Stimulated activated CD8-positive, alpha-beta memory T cell treated with anti-CD3 and anti-CD28 coated beads, Interleukin-12 subunit alpha, Interleukin-12 subunit beta, amount 100 ng/mL, for 1 hour (primary cell): ENCODE measurements around the gene IFNA17.
"Not testable (repeated sequence)": the region's sequence is repeated elsewhere in the genome, so short reads cannot be mapped to it uniquely, and the experiment has no call there.

ENCODE experiments used
- DNase-seq: peaks from one replicate; pipeline ENCODE4 v3.0.0-alpha.2; 2020; ENCODE audit warnings: low read depth

Gene IFNA17

DNA sequence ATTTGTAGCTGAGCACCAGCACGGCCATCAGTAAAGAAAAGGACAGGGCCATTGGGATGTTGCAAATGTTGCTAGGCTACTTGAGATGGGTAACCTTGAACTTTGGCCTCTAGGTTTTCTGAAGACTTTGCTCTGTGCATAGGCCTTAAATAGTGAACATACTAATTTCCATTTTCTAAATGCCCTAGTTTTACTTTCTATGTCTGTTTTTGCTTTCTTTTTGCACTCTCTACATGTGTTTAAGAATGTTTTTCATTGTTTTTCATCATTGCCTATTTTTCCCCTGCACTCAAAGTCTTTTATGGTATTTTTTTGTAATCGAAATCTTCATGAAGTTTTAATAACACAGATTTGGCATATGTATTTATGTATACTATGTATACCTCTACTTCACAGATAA is at the start of gene IFNA17:
TSS of gene IFNA17 (minus strand) at position 101 of the 400 bp plus-strand sequence. CDS start at position 52, 49 bp downstream.
- DNase-seq = no peak

DNA sequence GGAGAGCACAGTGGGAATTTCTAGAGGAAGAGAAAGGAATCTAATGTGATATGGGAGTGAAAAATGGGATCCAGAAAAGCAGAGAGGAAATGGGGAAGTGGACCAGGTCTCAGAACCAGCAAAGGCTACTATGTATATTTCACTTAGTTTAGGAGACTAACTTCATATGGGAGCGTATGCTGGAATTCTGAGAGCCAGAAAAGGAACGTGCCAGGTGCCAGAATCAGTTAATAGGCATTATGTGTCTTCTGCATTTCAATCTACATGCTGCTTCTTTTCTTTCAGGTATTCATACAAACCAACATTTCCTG is 40.3 kb upstream of the IFNA17 start:
- no peak for DNase-seq

DNA sequence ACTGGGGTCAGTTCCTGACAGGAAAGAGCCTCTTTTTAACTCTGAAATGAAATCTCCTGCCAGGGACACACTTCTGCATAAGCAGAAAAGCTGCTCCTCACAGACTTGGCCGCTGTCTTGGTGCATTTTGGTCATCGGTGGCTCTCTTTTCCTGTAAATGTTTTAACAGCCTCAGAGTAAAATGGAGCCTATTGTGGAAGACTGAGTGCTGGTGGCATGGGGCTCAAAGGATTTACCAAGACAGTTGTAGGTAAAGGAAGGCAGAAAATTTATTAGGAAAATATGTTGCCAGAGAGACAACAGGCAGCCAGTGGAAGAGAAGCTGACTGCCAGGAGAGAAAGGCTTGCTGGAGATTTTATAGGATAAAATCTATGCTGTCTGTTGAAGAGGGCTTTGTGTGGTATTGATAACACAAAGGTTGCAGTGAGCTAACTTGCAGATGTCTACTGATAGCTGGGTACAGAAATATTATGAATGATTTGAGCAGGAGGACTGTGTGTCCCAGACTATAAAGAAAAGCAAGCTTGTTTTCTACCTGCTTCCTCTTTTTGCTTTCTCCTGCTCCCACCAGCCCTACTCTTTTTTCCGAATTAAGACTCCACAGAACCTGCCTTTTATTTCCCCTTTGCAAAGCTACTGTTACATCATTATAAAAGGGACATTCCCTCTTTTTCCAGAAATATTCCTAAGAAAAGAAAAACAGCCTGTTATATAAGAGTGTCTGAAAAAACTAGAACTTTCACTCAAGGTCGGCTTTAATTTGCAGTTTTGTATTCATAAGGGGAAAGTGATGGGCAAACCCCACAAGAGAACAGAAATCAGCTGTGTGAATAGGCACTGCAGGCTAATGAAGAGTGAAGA is 39.7 kb upstream of the IFNA17 start:
- no peak for DNase-seq

DNA sequence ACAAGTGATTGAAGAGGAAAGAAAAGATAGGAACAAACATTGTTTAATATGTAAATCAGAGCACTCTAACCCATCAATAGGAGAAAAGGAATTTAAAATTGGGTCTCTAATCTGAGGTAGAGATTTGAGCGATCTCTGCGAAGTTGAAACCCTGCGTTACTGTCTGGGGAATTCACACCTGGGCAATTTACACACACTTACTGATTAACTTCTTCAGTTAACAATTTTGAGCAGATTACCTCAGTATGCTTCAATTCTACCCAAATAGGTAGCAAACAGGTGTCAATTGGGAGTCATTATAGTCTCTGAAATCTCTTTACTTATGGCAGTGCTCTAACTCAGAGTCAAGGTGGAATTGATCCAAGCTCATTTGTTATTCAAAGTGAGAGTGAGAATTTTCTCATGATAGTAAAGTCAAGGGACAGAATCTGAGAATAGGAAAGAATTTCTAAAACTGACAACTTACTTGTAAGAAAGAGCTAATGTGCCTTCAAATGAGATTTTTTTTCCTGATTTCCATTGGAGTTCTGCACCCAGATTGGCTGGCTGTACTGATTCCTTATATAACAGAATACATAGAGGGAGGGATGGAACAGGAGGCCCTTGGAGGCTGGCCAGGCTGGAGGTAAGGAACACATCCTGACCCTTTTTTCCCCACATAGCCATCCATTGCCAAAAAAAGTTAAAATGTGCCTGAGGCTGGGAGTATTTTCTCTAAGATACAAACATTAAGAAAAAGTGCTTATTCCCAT is 38.9 kb upstream of the IFNA17 start:
- DNase-seq = no peak

DNA sequence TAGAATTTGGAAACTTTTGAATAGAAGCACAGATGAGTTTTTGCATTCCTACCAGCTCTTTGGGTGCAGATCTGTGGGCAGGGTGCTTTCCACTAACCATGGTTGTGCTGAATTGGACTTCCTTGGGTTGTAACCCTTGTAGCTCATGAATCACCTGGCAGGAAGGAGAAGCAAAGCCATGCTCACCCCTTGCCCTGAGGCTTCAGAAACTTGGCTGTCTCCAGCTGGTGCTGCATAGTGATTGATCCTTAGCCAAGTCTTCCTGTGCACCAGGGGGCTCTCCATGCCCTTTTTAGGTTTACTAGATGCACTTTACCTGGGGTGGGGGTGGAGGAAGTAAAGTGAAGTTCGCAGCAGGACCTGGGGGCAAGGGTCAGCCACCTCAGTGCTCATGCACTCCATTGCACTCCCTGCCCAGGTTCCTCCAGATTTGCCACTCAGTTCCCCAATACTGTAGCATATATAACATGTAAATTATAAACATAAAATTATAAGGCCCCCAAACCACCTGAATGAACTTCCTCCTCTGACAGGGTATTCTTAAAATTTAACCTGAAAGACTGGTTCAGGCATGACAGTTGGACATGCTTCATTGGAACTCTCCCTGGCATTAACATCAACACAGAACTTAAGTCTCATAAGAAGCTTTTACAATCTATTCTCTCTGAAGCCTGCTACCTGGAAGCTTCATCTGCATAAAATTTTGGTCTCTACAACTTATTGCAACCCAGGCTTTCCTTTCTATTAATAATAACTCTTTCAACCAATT is 37.6 kb upstream of the IFNA17 start:
- no peak for DNase-seq

DNA sequence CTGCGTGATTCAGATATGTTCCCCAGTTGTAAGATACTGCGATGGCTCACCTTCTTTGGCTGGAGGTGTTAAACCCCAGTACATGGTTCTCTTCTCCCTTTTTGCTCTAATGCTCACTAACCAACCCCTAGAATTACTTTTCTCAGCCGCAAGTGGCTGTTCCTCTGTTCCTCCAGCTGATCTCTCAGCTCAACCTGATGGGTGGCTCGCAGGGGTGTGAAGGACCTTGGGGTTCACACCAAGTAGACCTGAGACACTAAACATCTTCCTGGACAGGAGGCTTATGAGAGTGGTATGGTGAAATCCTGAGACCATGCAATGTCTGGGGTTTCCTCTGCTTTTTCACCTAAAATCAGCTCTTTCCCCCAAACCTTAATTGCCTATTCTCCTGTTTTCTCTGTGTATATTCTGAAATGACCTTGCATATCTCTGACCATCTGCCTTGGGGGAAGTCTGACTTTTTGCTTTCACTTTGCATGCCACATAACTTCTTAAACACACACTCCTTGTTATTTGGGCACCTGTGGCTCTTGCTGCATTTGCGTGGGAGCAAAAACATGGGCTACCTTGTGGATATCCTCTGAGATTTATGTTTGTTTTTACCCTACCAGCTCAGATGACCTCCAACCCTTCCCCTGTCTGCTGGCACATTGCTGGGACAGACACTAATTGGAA is 27.7 kb upstream of the IFNA17 start:
- DNase-seq = no peak

DNA sequence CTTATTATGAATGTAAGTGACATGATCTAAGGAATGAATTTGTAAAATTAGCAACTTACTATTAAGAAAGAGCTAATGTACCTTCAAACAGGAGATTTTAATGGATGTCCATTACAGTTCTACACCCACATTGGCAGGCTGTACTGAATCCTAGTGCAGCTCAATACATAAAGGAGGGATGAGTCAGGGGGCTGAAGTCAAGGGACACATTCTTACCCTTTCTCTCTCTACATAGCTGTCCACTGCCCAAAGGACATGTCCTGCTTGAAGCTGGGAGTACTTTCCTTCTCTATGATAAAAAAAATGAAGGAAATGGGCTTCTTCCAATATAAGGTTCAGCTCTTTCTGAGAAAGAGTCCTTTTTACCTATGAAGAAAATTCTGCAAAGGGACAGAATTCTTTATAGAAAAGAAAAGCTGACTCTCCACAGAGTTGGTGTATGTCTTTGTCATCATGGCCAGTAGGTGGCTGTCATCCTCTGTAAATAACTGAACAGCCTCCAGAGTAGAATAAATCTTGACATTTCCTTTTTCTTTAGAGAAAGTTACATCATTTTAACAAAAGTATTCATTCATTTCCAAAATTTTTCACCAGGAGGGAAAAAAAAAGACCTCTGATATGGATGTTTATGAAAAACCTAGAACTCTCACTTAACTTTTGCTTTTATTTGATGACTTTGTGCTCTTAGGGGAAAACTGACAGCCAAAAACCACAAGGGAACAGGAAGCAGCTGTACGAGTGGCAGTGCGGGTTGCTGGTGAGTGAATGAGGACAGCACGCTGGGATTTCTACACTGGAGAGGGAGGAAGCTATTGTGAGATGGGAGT is 24.9 kb upstream of the IFNA17 start:
- DNase-seq = no peak

DNA sequence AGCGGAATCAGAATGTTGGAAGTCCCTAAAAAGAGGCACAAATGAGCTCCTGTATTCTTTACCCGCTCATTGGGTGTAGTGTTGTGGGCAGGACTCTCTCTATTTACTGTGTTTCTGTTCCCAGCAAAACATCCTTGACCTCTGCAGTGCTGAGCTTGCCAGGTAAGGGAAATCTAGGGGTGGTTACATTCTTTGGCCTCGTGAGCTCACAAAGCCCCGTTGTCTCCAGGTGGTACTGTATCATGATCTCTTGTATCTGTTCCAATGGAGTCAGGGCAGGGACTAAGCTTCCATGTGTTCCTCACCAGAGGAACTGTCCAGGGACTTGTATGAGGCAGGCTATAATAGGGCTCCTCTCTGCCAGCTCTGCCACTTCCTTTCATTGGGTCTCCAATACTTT is 23.6 kb upstream of the IFNA17 start:
- no peak for DNase-seq

DNA sequence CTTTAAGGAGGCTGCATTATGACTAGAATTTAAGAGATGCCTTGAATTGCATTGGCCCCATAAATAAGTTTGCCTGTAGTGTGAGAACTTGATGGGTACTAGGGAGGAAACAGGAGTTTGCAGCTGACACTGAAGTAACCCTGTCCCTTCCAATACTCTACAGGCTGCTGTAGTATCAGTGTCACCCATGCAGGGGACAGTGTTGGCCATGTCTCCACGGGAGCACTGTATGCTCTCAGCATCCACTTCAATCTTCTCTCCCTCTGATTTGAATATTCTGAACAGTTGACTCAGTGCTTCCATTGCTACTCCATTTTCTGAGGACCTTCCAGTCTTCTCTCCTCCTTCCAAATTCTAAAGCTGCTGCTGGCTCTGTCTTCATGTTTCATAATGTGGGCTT is 23.2 kb upstream of the IFNA17 start:
- no peak for DNase-seq

DNA sequence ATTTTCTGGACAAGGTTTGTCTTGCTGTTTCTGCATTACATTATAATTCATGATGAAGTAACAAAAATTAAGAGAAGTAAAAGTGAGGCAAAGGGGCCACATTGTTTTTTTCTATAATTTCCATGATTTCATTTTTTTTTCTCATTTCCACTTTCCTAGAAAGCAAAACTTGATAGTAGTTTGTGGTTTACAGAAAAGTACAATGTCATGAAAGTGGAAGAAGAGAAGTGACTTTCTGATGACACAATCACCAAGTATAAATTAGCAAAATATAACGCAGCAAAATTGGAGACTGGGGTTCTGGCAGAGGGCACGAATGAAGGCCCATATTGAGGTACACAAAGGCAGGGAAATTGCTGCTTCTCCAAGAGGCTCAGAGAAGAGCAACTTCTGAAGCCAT is 16.8 kb upstream of the IFNA17 start:
- no peak for DNase-seq

DNA sequence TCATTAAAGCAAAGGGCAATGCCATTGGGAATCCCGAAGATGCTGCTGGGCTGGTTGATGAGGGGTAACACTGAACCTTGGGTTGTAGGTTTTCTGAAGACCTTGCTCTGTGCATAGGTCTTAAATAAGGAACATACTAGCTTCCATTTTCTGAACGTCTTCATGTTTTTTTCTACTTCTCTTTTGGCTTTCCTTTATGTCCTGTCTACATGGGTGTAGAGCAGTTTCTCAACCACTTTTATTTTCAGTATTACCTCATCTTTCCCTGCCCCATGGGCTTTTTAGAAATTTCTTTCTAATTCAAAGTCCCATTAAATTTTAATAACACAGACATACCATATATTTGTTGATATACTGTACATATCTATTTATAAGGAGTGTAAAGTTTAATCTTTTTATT is 11.9 kb upstream of the IFNA17 start, which contains the start of gene IFNA14:
TSS of gene IFNA14 (minus strand) at position 95 of the 400 bp plus-strand sequence. CDS start at position 25, 70 bp downstream.
- no peak for DNase-seq

DNA sequence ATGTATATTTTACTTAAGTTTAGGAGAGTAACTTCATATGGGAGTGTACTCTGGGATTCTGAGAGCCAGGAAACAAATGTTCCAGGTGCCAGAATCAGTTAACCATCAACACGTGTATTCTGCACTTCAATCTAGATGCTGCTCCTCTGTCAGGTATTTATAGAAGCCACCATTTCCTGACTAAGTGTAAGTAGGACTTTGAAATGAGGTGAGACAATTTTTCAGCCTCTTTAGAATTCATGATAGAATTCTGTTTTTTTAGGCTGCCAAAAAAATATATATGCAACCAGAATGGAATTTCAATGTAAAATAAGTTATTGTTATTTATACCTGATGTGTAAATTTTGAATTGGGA is 8.3 kb upstream of the IFNA17 start:
- not testable (repeated sequence) for DNase-seq

DNA sequence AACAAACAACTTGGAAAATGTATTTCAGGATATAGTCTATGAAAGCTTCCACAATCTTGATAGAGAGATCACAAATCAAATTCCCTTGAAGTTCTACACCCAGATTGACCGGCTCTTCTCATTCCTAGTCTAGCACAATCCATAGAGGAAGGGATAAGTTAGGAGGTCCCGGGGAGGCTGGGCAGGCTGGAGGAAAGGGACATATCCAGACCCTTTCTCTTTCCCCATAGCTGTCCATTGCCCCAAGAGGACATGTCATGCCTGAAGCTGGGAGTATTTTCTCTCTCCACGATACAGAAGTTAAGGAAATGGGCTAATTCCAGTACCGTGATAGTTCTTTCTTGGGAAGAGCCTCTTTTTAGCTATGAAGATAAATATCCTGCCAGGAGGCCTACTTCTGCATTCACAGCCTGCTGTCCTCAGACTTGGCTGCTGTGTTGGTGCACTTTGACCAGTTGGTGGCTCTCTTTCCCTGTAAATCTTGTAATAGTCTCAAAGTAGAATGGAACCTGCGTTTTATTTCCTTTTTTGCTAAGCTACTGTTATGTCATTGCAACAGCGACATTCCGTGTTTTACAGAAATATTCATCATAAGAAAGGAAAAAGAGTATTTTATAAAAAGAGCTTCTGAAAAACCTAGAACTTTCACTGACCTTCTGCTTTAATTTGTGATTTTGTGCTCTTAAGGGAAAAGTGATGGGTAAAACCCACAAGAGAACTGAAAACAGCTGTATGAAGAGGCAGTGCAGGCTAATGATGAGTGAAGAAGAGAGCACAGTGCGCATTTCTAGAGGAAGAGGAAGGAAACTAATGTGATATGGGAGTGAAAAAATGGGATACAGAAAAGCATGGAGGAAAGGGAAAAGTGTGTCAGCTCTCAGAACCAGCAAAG is 7.7 kb upstream of the IFNA17 start:
- not testable (repeated sequence) for DNase-seq

DNA sequence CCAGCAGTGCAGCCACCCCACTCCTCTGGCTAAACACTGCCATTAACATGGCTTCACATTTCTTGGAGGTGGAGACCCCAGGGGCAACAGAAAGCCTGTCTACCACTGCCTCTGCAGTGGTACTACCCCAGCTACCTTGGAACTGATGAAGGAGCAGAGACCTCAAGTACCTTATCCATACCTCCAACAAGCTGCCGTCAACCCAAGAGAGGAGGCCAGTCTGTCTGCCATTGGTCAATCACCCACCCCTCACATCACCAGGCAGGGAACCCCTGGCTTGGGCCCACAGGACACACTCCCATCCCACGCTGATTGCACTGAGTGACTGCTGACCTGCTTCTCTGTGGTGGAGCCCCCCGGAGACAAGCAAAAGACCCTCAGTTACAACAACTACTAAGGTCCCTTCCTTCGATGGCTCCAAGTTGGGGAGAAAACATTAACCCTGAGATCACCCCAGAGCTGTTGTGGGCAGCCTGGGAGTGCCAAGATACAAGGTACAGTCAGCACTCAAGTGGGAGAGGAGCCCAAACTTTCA is 6.2 kb upstream of the IFNA17 start:
- no peak for DNase-seq

DNA sequence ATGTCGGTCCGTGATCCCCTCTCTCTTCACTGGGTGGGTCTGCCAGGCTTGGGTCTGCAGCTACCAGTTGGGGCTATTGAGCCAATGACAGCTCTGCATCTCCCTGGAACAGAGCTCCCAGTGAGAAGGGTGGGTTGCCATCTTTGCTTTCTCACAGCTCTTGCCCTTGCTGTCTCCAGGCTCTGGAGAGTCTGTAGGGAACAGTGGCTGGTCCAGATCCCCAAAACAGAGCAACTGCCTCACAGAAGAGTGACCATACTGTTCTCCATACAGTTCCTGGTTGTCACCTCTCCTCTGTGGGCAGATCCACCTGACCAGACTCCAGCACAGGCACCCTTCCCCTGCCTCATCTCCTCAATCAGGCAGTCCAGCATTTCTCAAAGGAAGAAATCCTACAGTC is 5.2 kb upstream of the IFNA17 start:
- DNase-seq = no peak

DNA sequence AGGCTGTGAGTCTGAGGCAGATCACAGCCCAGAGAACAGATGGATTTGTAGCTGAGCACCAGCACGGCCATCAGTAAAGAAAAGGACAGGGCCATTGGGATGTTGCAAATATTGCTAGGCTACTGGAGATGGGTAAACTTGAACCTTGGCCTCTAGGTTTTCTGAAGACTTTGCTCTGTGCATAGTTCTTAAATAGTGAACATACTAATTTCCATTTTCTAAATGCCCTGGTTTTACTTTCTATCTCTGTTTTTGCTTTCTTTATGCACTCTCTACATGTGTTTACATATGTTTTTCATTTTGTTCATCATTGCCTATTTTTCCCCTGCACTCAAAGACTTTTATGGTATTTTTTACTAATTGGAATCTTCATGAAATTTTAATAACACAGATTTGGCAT is 10.8 kb downstream of the IFNA17 start, which contains the start of gene IFNA16:
TSS of gene IFNA16 (minus strand) at position 101 of the 400 bp plus-strand sequence. CDS start at position 95, 6 bp downstream.
- DNase-seq = not testable (repeated sequence)

DNA sequence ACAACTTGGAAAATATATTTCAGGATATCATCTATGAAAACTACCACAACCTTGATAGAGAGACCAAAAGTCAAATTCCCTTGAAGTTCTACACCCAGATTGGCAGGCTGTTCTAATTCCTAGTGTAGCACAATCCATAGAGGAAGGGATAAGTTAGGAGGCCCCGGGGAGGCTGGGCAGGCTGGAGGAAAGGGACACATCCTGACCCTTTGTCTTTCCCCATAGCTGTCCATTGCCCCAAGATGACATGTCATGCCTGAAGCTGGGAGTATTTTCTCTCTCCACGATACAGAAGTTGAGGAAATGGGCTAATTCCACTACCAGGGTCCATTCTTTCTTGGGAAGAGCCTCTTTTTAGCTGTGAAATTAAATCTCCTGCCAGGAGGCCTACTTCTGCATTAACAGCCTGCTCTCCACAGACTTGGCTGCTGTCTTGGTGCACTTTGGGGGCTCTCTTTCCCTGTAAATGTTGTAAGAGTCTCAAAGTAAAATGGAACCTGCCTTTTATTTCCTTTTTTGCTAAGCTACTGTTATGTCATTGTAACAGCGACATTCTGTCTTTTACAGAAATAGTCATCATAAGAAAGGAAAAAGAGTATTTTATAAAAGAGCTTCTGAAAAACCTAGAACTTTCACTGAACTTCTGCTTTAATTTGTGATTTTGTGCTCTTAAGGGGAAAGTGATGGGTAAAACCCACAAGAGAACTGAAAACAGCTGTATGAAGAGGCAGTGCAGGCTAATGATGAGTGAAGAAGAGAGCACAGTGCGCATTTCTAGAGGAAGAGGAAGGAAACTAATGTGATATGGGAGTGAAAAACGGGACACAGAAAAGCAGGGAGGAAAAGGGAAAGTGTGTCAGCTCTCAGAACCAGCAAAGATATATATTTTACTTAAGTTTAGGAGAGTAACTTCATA is 14.4 kb downstream of the IFNA17 start:
- DNase-seq = not testable (repeated sequence)

DNA sequence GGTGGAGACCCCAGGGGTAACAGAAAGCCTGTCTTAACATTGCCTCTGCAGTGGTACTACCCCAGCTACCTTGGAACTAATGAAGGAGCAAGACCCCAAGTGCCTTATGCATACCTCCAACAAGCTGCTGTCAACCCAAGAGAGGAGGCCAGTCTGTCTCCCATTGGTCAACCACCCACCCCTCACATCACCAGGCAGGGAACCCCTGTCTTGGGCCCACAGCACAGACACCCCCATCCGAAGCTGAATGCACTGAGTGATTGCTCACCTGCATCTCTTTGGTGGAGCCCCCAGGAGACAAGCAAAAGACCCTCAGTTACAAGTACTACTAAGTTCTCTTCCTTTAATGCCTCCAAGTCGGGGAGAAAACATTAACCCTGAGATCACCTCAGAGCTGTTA is 15.9 kb downstream of the IFNA17 start:
- DNase-seq = not testable (repeated sequence)

DNA sequence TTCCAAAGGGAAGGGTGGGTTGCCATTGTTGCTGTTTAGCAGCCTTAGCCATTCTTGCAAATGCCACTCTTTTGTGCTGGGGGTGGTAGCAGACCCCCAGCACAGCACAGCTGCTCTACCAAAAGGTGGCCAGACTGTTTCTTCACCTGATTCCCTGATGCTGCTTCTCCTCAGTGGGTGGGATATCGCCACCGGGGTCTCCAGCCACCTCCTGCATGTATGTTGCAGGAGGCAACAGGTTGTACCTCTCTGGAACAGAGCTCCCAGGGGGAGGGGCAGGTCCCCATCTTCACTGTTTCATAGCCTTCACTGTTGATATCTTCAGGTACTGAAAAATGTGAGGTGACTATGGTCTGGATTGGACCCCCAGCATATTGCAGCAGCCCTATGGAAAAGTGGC is 17.2 kb downstream of the IFNA17 start:
- DNase-seq = not testable (repeated sequence)
